ELF-1 (cell line): Measurements from ENCODE around the gene EFEMP1.
"Not testable (repeated sequence)": the region's sequence is repeated elsewhere in the genome, so short reads cannot be mapped to it uniquely, and the experiment has no call there.

Experiments
- DNase-seq: peaks from one replicate; pipeline ENCODE4 v3.0.0-alpha.2; 2016; ENCODE audit warnings: low read depth, low spot score

EFEMP1 gene

GRCh38 chr2:55865096-55865835 lies 58.3 kb downstream of the EFEMP1 start:
- no peak for DNase-seq

DNA sequence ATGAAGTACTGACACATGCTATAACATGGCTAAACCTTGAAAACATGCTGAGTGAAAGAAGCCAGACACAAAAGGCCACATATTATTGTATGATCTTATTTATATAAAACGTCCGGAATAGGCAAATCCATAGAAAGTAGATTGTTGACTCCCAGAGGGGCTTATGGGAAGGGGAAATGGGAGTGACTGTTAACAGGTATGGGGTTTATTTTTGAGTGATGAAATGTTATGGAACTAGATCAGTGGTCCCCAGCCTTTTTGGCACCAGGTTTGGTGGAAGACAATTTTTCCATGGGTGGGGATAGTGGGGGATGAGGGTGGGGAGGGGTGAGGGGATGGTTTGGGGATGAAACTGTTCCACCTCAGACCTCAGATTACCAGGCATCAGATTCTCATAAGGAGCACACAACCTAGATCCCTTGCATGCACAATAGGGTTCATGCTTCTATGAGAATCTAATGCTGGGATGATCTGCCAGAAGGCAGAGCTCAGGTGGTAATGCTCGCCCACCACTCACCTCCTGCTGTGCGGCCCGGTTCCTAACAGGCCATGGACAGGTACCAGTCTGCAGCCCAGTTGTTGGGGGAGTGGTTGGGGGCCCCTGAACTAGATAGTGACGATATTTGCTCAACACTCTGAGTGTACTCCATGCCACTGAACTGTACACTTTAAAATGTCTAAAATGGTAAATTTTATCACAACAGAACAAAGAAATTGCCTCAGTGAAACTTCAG lies 59.1 kb downstream of the EFEMP1 start:
- no peak for DNase-seq

DNA sequence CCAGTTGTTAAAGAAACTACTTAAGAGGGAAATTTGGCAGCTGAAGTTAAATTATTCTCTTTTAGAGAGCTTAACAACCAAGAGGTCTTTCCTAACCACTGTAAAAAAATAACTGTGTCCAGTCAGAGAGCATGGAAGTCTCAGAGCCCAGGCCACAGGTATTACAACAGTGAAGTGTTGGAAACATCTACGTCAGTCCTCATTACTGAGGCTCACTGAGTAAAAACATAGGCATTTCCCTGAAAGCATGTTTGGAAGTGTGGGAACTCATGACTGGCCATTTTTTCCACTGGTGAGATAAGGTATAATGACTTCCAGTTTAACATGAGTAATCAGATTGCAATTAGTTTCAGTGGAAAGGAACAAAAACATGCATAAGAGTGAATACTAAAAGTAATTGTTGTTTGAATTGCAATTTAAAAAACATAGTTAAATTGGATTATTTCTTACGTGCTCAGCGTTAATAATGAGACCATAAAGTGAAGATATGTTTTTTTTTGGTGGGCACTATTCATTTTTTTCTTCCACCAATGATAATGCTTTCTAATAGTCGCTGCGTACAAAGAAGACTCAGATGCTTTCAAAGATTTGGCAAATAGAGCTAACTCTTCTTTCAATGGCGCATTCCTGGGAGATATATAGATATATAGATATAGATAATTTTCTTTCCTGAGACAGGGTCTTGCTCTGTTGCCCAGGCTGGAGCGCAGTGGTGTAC lies 60.8 kb downstream of the EFEMP1 start:
- peak; percentile 6 for DNase-seq

DNA sequence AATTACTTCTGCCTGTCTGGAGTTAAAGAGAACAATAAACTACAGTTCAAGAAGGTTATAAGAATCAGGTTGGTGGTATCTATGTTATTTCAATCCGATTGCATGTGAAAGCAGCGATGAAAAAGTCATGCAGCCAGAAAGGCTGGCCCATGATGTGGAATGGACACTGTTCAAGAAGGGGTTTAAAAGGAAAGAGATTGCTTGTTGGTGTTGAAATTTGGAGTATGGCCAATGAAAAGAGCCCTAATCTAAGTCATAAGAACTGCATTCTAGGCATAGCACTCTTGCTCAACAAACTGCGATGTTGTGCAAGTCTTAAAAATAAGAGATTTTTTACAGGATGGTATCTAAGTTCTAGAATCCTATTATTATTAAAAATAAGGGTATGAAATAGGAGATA lies 61.3 kb downstream of the EFEMP1 start:
- no peak for DNase-seq

DNA sequence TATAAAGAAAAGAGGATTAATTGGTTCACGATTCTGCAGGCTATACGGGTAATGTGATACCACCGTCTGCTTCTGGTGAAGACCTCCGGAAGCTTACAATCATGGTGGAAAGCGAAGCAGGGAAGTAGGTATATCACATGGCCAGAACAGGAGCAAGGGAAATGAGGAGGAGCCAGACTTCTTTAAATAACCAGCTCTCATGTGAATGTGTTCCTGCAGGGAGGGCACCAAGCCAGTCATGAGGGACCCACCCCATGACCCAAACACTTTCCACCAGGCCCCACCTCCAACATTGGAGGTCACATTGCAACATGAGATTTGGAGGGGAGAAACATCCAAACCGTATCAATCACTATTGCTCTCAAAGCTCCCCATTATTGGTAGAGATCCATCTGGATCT lies 61.8 kb downstream of the EFEMP1 start:
- DNase-seq = no peak

DNA sequence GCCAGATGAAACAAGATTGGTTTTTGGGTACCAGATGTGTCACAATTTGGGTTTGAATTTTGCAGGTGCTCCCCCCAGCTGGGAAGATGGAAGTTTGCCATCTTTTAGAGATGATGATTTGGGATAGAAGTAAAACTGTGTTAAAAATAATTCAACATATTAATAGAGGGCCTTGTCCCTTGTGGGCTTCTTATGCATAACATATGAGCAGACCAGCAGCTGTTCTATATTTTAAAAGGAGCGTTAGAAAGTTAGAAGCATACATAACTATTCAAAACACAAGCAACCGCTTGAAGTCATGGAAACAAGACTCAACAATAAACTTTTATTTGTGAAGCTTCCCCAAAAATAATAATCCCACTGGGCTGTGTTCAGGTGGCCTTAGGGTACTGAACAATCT lies 62.8 kb downstream of the EFEMP1 start:
- no peak for DNase-seq

DNA sequence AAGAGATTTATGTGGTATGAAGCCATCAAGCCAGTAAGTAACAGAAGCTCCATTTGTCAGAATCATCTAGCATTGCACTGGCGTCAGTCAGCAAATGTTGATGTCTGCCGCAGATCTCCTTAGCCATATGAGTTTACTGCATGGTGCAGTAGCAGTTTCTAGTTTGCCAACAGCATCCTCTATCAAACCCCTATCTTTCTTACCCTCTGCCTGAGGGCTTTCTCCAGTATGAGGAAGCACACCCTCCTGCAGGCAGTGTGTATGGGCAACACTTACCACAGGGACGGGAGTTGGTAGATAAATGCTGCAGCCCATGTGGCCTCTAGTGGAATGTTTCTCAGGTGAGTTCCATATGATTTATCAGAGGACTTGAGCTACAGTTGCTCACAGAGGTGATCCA lies 63.7 kb downstream of the EFEMP1 start:
- no peak for DNase-seq

- DNase-seq = no peak
Observed at GRCh38 chr2:55857766-55858165, 65.8 kb downstream of the EFEMP1 start.

DNA sequence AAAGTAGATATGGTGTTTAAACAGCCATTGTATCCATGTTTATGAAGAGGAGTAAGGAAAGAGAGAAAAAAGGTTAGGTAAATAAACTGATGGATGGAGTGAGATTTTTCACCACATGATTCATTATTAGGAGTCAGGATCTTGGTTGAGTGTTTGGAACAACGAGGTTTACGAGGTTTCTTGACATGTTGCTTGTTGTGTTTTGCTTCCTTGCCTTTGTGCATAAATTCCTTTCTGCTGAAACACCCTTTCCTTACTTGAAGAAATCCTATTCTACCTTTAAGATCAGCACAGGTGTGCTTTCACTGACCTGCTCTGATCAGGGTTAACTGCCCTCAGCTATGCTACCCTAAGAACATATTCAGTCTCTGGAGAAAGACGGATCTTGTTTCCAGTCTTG lies 66.6 kb downstream of the EFEMP1 start:
- no peak for DNase-seq

DNA sequence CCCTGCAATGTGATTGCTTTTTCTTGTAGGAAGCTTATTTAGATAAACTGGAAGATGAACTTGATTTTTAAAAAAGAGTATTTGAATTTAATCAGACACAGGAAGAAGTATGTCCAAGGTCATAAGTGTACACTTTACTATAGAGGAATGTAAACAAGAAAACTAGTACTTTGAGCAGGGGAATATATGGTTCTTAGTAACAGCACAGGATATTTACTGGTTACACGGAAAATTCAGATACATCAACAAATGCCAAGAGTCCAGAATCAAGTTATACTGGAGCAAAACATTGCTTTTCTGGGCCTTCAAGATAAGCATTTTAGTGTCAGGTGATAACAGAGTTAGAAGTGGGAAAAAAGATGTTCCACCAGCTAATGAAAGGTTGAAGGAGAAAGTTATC lies 75.5 kb downstream of the EFEMP1 start:
- no peak for DNase-seq

GRCh38 chr2:55846426-55846825 lies 77.2 kb downstream of the EFEMP1 start:
- no peak for DNase-seq

DNA sequence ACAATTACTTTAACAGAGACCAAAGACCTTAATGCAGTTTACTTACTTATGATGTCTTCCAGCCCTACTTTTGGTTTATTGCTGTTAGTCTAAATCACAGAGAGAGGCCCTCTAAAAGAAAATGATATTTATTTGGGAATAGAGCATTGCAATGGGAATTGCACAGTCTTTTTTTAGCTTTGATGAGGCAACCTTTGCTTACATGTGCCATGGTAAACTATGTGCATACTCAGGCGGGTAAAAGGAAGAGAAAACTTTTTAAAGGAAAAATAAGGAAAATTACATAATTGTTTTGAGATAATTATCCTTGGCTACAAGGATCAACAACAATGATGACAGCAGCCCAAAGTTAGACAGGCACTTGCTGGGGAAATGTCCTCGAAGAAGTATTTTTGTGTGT lies 78.6 kb downstream of the EFEMP1 start:
- DNase-seq = no peak

DNA sequence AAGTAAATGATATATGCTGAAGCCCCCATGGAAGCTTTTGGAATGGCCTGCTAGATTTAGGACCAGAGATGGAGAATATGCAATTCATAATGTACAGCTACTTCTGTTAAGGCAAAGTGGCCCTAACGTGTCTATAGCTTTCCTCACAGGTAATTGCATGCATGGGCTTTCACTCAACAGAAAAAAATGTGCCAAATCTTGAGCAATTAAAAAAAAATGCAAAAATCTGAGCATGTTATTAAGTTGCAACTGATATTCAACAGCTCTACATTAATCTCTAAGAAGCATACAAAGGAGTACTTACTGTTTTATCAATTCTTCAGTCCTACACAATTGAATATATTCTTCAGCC lies 79.6 kb downstream of the EFEMP1 start:
- no peak for DNase-seq

DNA sequence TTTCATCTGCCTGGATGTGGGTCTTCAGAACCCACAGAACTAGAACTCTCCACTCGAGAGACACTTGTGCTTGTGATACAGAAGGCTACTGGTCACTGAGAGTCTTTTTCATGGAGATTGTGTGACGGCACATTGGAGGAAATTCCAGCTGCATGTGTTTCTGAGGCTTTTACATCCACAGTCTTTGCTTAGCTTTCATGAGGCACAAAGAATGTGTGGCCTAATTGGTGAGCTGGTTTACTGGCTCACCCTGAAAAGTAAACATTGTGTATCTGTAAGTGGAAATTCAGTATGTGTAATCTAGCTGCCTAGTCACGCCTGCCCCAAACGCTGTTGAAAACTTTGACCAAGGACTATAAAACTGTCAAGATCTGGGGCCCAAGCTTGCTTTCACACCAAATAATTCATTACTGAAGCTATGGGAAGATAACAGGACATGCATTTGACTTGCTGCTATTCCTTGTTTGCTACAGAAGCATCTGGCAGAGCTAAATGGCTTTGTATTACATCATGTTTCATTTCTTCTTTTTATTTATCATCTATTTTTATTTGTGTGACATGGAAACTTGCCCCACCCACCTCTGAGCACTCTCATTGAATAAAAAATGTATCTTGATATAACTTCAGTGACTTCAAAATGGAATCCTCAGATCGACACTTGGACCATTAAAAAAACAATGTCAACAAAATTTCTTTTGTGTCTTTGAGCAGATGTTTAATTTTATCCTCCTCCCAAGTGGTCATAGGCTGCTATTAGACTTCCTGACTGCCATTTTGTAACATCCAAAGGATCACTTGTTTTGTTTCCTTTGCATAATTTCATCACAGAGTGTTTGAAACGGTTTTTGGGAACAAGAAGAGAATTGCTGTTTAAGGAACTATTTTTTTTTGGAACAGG lies 80.2 kb downstream of the EFEMP1 start:
- DNase-seq = peak; percentile 50

DNA sequence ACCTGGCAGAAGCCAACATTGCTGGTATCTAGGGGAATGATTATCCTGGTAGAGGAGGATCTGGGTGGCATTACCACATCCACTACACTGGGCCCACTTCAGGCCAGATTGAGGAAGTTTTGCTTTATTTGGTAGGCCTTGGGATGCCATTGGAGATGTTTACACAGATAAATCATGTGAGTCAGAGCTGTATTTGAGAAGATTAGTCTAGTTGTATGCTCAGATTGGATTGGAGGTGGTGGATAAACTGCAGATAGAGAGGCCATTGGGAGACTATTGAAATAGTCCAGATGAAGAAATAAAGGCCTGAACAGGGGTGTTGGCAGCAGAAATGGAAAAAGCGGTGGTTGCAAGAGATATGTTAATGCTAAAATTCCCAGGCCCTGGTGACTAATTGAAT lies 81.5 kb downstream of the EFEMP1 start:
- DNase-seq = no peak

GRCh38 chr2:55840460-55840859 lies 83.1 kb downstream of the EFEMP1 start:
- no peak for DNase-seq

DNA sequence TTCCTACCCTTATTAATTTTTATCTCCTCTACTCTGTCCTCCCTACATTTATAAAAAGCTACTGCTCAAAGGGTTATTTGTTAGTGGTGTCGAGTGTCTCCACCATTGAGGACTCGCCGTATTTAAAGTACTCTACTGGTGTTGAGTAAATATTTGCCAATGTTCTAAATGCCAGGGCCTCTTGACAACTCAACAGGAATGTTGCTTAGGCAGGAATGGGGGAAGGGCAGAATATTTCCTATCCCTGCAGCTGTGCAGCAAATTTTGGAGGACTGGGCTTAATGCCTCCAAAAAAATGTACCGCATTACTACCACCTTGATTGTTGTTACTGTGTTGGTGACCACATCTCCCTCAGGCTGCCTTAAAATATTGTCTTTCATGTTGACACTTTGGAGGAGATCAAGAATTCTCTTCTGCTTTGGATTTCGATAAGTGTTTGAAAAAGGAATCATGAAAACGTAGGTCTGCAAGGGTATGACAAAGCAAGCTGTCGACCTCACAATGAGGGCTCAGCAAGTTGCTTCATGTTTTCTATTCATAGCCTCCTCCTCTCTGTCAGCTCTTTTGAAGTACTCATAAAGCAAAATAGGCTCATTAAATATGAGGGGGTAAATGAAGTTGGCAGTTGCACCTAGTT lies 84.3 kb downstream of the EFEMP1 start:
- DNase-seq = peak; percentile 37

GRCh38 chr2:55838653-55839052 lies 84.9 kb downstream of the EFEMP1 start:
- no peak for DNase-seq

- DNase-seq = not testable (repeated sequence)
Observed at GRCh38 chr2:55838117-55838516, 85.5 kb downstream of the EFEMP1 start.

GRCh38 chr2:55837073-55837472 lies 86.5 kb downstream of the EFEMP1 start:
- peak; percentile 85 for DNase-seq
